ENCODE measurements around the gene TC2N. TPM values are rescaled to one million over a fixed set of nuclear protein-coding genes. Genes with fewer than 3 reads are reported as not detected.

Gene TC2N
- 35.0 and 42.1 TPM in 2 replicates for total RNA-seq (2014; rRNA removed; shearing (Covaris generic))
- polyA plus RNA-seq (2016; fragmentation: Nextera tagmentation; extraction: Ambion mirVana): 10.0 and 10.9 TPM in 2 replicates
- long read RNA-seq, partial matches to known transcripts: 0 of 2 reads
- long read RNA-seq, other reads (novel, unspliced or antisense): 0 of 2 reads

GRCh38 chr14:91867316-91867988 lies at the start of gene TC2N:
Gene TC2N, minus strand, starts transcription at chr14:91867536. Its CDS starts 53,767 bp downstream, at chr14:91813769.
- H2AFZ ChIP-seq: peak within 1 kb of the TSS; percentile 69
- H3K27me3 ChIP-seq (ENCODE audit: insufficient read depth): no peaks in the 10 kb centered on the region
- H3K4me3 Mint-ChIP-seq: no peak within 1 kb of the TSS
- peaks cover 10% of the 10 kb centered on the region for H3K4me1 ChIP-seq (ENCODE audit: insufficient read depth)
- ATAC-seq: no peak
- H3K79me2 ChIP-seq (replicated peaks; ENCODE audit: insufficient read depth): no peaks in the 10 kb centered on the region
- no peak for TF ChIP-seq CREB1 (CRISPR knock-in tag; IDR thresholded peaks at IDR 0.05; ENCODE audit: low read depth)
- TF ChIP-seq ZNF114 (CRISPR knock-in tag; IDR thresholded peaks at IDR 0.05): no peak
- TF ChIP-seq REST (IDR thresholded peaks at IDR 0.05; ENCODE audit: unreplicated experiment): no peak
- no peak for TF ChIP-seq POLR2AphosphoS5 (IDR thresholded peaks at IDR 0.05; ENCODE audit: low read depth)
- no peak for TF ChIP-seq JUNB (IDR thresholded peaks at IDR 0.05; ENCODE audit: unreplicated experiment)
- no peak for TF ChIP-seq STAT1 (IDR thresholded peaks at IDR 0.05; ENCODE audit: unreplicated experiment)
- no peak for TF ChIP-seq EZH2phosphoT487 (IDR thresholded peaks at IDR 0.05; ENCODE audit: unreplicated experiment)
- no peak for TF ChIP-seq ZNF331 (CRISPR knock-in tag; IDR thresholded peaks at IDR 0.05; ENCODE audit: low read depth)
- H3K27ac Mint-ChIP-seq: no peak within 1 kb of the TSS
- H3F3A ChIP-seq (replicated peaks; ENCODE audit: low read depth): no peaks in the 10 kb centered on the region
- H3K36me3 ChIP-seq (ENCODE audit: insufficient read depth): no peaks in the 10 kb centered on the region
- no peaks in the 10 kb centered on the region for H3K9me2 ChIP-seq (ENCODE audit: insufficient read depth)
- no peak for DNase-seq (ENCODE audit: low spot score)
- H3K4me3 ChIP-seq: no peak within 1 kb of the TSS
- no peaks in the 10 kb centered on the region for H4K20me1 ChIP-seq (replicated peaks; ENCODE audit: insufficient read depth)
- peaks cover 8% of the 10 kb centered on the region; the same call in 2 of the 3 replicates for H3K9me3 Mint-ChIP-seq
- H3K27me3 Mint-ChIP-seq (ENCODE audit: insufficient read depth, low read depth, poor library complexity): peaks cover 2% of the 10 kb centered on the region
- H3K36me3 Mint-ChIP-seq (ENCODE audit: low read depth): no peaks in the 10 kb centered on the region
- H3K4me1 Mint-ChIP-seq: peaks cover 14% of the 10 kb centered on the region
- H3K27ac ChIP-seq (ENCODE audit: low read depth): no peak within 1 kb of the TSS
- no peak within 1 kb of the TSS for H3K4me2 ChIP-seq

- no peaks in the 10 kb centered on the region for H4K20me1 ChIP-seq (replicated peaks; ENCODE audit: insufficient read depth)
- H3K27me3 ChIP-seq (ENCODE audit: insufficient read depth): no peaks in the 10 kb centered on the region
- DNase-seq (ENCODE audit: low spot score) (no peak), ATAC-seq (no peak)
- Mint-ChIP-seq H3K4me3 (no peak overlapping the region), H3K9me3 (no peaks in the 10 kb centered on the region; the same call in 2 of the 3 replicates), H3K27ac (no peak overlapping the region), H3K4me1 (peaks cover 2% of the 10 kb centered on the region; the same call in 1 of the 3 replicates), H3K36me3 (ENCODE audit: low read depth) (no peaks in the 10 kb centered on the region; the same call in 2 of the 3 replicates), H3K27me3 (ENCODE audit: insufficient read depth, low read depth, poor library complexity) (peaks cover 2% of the 10 kb centered on the region)
- H2AFZ ChIP-seq: no peak overlapping the region
- H3K36me3 ChIP-seq (ENCODE audit: insufficient read depth): no peaks in the 10 kb centered on the region
- no peaks in the 10 kb centered on the region for H3F3A ChIP-seq (replicated peaks; ENCODE audit: low read depth)
- no peak overlapping the region for H3K27ac ChIP-seq (ENCODE audit: low read depth)
- no peaks in the 10 kb centered on the region for H3K4me1 ChIP-seq (ENCODE audit: insufficient read depth)
- H3K79me2 ChIP-seq (replicated peaks; ENCODE audit: insufficient read depth): no peaks in the 10 kb centered on the region
- H3K4me2 ChIP-seq: no peak overlapping the region
- H3K9me2 ChIP-seq (ENCODE audit: insufficient read depth): no peaks in the 10 kb centered on the region
- no peak overlapping the region for H3K4me3 ChIP-seq
- no peak for TF ChIP-seq ZNF331 (CRISPR knock-in tag; IDR thresholded peaks at IDR 0.05; ENCODE audit: low read depth)
- TF ChIP-seq STAT1 (IDR thresholded peaks at IDR 0.05; ENCODE audit: unreplicated experiment): no peak
- no peak for TF ChIP-seq CTCF (conservative IDR thresholded peaks at IDR 0.05; ENCODE audit: low read depth in 2 of 2)
- TF ChIP-seq REST (IDR thresholded peaks at IDR 0.05; ENCODE audit: unreplicated experiment): no peak
- no peak for TF ChIP-seq CREB1 (CRISPR knock-in tag; IDR thresholded peaks at IDR 0.05; ENCODE audit: low read depth)
- no peak for TF ChIP-seq ZNF114 (CRISPR knock-in tag; IDR thresholded peaks at IDR 0.05)
- no peak for TF ChIP-seq POLR2AphosphoS5 (IDR thresholded peaks at IDR 0.05; ENCODE audit: low read depth)
- TF ChIP-seq ETS1 (IDR thresholded peaks at IDR 0.05): no peak
These were observed 44.7 kb upstream of the TC2N start for GRCh38 chr14:91912035-91912434.

Data from GM23338 (cell line).